Left lung (tissue), 10 donors: Measurements from ENCODE around the gene FHIT. TPM values are rescaled to one million over a fixed set of nuclear protein-coding genes. Genes with fewer than 3 reads are reported as not detected.

Experiments used
- ATAC-seq: fragments of 200-7000 bp; cut with Tn5 transposase; one replicate; pipeline ENCODE4 v1.9.1; 2020; ENCODE audit warnings: moderate library complexity
- DNase-seq, 4 donors: peaks; one replicate each; pipeline ENCODE4 v3.0.0-alpha.2; 2013 to 2020
- H3K27ac ChIP-seq, 2 donors: fragments of 200-600 bp; sonication (generic) in 1 of 2; one replicate each; pipeline versions ENCODE4 v1.5.0 to v1.8.0; 2020 to 2021
- H3K27me3 ChIP-seq, 2 donors: fragments of 200-600 bp; sonication (generic) in 1 of 2; one replicate each; pipeline versions ENCODE4 v1.5.0 to v1.8.0; 2020 to 2021
- H3K36me3 ChIP-seq, 2 donors: fragments of 200-600 bp; sonication (generic) in 1 of 2; one replicate each; pipeline versions ENCODE4 v1.5.0 to v1.8.0; 2020 to 2021
- H3K4me1 ChIP-seq, 2 donors: fragments of 200-600 bp; one replicate each; pipeline ENCODE4 v1.8.0; 2021
- H3K4me3 ChIP-seq, 2 donors: fragments of 200-600 bp; sonication (generic) in 1 of 2; one replicate each; pipeline versions ENCODE4 v1.5.0 to v1.8.0; 2020 to 2021; ENCODE audit warnings: mild to moderate bottlenecking in 1 of 2
- H3K9me3 ChIP-seq, 2 donors: fragments of 200-600 bp; sonication (generic) in 1 of 2; one replicate each; pipeline versions ENCODE4 v1.5.0 to v1.8.0; 2020 to 2021
- CTCF ChIP-seq, 2 donors: fragments of 200-600 bp; sonication (generic) in 1 of 2; IDR thresholded peaks; one replicate each; pipeline versions ENCODE4 v1.5.0 to v1.8.0; 2021; ENCODE audit warnings: antibody characterized with exemption in 2 of 2
- intact Hi-C, 2 donors: fragments of 100-400 bp; cut with DNase I; formaldehyde crosslinking; loops; one replicate each; pipeline versions ENCODE4 v1.11.2 to v1.14.2; 2022
- polyA plus RNA-seq, 6 donors: library from polyadenylated mRNA; unstranded; fragments of 120-200 nt; gene quantifications; one replicate each; pipeline ENCODE4 v1.2.1, GENCODE V29; 2013; ENCODE audit not compliant: insufficient read length in 6 of 6
- total RNA-seq, 2 donors: library from RNA; stranded (reverse); fragmentation: NEBNext Ultra II Directional; extraction: Animal tissue kit (Norgen Biotek cat#: 25700); gene quantifications; one replicate each; pipeline ENCODE4 v1.2.1, GENCODE V29; 2021
- donor health status: DM: no; HTN: yes; CAD: no.
- donor health status: DM: no; HTN: no; CAD: no.

The FHIT gene
- total and polyA plus RNA-seq, 8 donors = 8.5 to 16.3 (median 9.7) TPM

DNA sequence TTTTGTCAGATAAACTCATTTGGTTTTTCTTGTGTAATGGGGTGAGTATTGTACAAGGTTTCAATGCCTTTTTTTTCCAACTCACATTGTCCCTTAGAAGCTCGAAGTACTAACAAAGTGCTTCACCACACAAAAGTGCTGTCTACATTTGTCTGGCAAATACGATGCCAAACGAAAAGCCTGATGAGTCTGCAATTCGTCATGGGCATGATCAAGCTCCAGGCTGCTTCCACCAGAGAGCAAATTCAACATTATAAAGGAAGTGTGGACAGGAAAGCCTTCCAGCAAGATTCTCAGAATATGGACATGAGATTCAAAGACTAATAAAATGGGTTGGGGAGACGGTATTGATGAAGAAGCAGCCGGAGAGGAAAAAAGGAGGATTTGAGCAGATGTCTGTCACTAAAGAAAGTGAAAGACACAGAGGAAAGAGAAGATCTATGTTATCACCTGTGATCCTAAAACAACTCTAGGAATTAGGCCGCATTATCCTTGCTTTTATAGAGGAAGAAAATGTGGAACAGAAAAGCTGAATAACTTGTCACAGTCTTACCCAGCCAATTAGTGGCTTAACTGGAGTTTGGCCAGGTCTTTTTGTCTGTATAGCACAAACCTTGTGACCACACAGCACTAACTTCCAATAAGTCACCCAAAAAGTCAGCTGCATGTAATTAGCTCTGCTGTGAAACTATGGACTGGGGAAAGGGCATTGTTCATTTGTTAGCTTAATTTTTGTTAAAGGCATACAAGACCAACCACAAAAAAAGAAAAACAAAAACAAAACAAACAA is 494.8 kb downstream of the FHIT start:
- ATAC-seq = no peak
- TF ChIP-seq CTCF (IDR thresholded peaks at IDR 0.05) = no peak
- H3K27ac ChIP-seq = no peak overlapping the region
- intact Hi-C loops = no loop called here
- no peaks in the 10 kb centered on the region for H3K27me3 ChIP-seq
- no peaks in the 10 kb centered on the region for H3K36me3 ChIP-seq
- no peak overlapping the region for H3K4me3 ChIP-seq
- DNase-seq = no peak
- H3K4me1 ChIP-seq = no peaks in the 10 kb centered on the region
- H3K9me3 ChIP-seq = no peaks in the 10 kb centered on the region

- Histone ChIP-seq H3K4me3 (no peak overlapping the region), H3K27me3 (no peaks in the 10 kb centered on the region), H3K4me1 (no peaks in the 10 kb centered on the region), H3K27ac (no peak overlapping the region), H3K9me3 (peaks cover 0 to 8% of the 10 kb centered on the region in 2 donors), H3K36me3 (no peaks in the 10 kb centered on the region)
- TF ChIP-seq CTCF (IDR thresholded peaks at IDR 0.05) = no peak
- ATAC-seq (no peak), DNase-seq (no peak)
- intact Hi-C loops = no loop called here
These were observed 496.2 kb downstream of the FHIT start for GRCh38 chr3:60755094-60755493.

DNA sequence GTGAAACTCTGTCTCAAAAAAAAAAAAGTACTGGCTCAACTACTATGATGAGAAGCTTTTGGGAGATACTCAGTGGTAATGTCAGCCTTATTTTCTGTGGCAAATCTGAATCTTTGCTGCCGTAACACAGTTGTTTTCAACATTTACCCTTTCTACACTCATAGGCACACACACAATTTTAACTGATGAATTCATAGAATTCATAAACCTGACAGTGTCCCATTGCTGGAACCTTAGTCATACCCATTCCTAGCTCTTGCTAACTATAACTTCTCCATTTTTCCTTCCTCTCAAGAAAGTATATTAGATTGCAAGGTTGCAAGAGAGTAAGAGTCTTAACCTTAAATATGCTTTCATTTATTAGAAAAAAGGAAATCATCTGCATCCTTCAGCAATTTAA is 496.6 kb downstream of the FHIT start:
- Histone ChIP-seq H3K4me3 (no peak overlapping the region), H3K27me3 (no peaks in the 10 kb centered on the region), H3K9me3 (peaks cover 0 to 12% of the 10 kb centered on the region in 2 donors), H3K27ac (no peak overlapping the region), H3K36me3 (no peaks in the 10 kb centered on the region), H3K4me1 (no peaks in the 10 kb centered on the region)
- ATAC-seq (no peak), DNase-seq (no peak)
- intact Hi-C loops = no loop called here
- TF ChIP-seq CTCF (IDR thresholded peaks at IDR 0.05) = no peak

DNA sequence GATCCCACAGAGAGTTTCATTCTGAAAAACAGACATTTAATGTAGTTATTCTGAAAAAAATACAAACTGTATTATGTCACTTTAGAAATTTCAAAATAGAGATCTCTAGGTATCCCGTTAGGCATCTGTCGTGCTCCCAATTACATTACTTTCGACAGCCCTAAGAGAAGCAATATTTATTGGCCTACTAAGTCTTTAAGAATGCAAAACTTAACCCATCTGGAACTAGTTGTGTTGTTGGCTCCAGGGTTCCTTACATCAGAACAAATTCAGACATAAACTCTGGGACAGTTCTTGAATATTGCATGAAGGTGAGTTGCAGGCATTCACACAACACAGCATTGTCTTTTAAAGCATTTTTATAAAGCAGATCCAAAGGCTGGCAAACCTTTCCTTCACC is 498.4 kb downstream of the FHIT start:
- DNase-seq (no peak), ATAC-seq (no peak)
- Histone ChIP-seq H3K27me3 (no peaks in the 10 kb centered on the region), H3K36me3 (no peaks in the 10 kb centered on the region), H3K4me3 (no peak overlapping the region), H3K27ac (no peak overlapping the region), H3K9me3 (peaks cover 0 to 12% of the 10 kb centered on the region in 2 donors), H3K4me1 (no peaks in the 10 kb centered on the region)
- intact Hi-C loops = no loop called here
- TF ChIP-seq CTCF (IDR thresholded peaks at IDR 0.05) = no peak

DNA sequence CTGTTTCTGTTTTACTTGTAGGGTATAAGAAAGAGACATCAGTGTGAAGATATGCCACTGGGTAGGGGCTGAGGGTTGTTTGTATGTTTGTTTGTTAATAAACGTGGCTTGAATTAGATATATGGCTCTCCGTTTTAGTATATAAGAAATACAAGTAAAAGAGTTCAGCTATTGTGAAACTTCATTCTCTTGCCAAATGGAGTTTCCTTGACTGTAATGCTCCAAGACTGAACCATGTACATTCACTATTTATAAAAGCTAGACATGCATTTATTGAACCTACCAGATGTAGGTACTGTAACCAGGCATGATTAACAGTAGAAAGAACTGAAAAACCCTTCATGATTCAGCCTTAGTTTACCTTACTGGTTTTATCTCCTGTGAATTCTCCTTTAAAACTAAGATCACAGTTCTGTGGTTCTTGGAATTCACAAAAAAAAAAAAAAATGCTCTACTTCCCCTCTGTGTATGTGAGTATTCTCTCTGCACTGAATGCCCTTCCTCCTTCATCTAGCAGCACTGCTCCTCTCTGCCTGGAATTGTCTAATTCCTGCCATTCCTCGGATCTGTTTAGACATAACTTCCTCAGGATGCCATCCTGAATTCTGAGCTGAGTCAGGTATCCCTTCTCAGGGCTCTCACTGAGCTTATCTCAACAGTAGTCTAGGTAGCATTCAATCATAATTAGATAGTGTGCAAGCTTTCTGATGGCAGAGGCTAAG is 504.4 kb downstream of the FHIT start:
- Histone ChIP-seq H3K4me3 (no peak overlapping the region), H3K36me3 (no peaks in the 10 kb centered on the region), H3K27me3 (no peaks in the 10 kb centered on the region), H3K27ac (no peak overlapping the region), H3K4me1 (no peaks in the 10 kb centered on the region), H3K9me3 (peaks cover 0 to 12% of the 10 kb centered on the region in 2 donors)
- ATAC-seq = no peak
- no peak for TF ChIP-seq CTCF (IDR thresholded peaks at IDR 0.05)
- intact Hi-C loops = no loop called here
- peak in 2 of 4 donors; percentile 9 to 12 for DNase-seq
